Coronary artery (tissue), 2 donors: Measurements from ENCODE around the gene AZGP1.
"Not testable (repeated sequence)": the region's sequence is repeated elsewhere in the genome, so short reads cannot be mapped to it uniquely, and the experiment has no call there.

Source experiments
- DNase-seq: peaks from one replicate; pipeline ENCODE4 v3.0.0-alpha.2; 2017; ENCODE audit warnings: low spot score
- H3K27ac ChIP-seq, 2 donors: fragments of 200-600 bp; sonication (generic); one replicate each; pipeline ENCODE4 v1.5.1; 2016 to 2019
- H3K4me3 ChIP-seq: fragments of 200-600 bp; sonication (generic); 2 replicates; pipeline ENCODE4 v1.5.1; 2016; ENCODE audit warnings: mild to moderate bottlenecking, moderate library complexity
- TF ChIP-seq, protein P1 (sequence below): fragments of 200-600 bp; sonication (generic); IDR thresholded peaks from one replicate; pipeline ENCODE4 v1.5.1; 2019; ENCODE audit warnings: antibody characterized with exemption

The AZGP1 gene

DNA sequence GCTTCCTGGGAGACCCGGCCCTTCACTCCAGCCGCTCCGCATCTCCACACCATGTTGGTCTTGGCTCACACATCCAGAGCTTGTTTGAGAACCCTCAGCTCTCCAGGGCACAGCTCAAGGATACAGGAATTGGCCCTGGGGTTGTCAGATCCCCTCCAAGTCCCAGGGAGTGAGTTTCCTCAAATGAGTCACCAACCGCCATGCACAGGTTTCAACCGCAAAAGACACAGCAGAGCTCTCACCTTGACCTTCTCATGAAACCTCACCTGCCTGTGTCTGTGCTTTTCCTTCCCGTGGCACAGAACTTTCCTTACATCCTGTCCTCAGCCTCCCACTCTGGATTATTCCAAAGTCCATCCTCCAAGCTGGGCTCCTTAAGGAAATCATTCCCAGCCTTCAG is 20.6 kb downstream of the AZGP1 start:
- TF ChIP-seq, protein P1, sequence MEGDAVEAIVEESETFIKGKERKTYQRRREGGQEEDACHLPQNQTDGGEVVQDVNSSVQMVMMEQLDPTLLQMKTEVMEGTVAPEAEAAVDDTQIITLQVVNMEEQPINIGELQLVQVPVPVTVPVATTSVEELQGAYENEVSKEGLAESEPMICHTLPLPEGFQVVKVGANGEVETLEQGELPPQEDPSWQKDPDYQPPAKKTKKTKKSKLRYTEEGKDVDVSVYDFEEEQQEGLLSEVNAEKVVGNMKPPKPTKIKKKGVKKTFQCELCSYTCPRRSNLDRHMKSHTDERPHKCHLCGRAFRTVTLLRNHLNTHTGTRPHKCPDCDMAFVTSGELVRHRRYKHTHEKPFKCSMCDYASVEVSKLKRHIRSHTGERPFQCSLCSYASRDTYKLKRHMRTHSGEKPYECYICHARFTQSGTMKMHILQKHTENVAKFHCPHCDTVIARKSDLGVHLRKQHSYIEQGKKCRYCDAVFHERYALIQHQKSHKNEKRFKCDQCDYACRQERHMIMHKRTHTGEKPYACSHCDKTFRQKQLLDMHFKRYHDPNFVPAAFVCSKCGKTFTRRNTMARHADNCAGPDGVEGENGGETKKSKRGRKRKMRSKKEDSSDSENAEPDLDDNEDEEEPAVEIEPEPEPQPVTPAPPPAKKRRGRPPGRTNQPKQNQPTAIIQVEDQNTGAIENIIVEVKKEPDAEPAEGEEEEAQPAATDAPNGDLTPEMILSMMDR, result no peak
- no peak overlapping the region for H3K4me3 ChIP-seq
- no peak overlapping the region for H3K27ac ChIP-seq
- DNase-seq, result no peak

DNA sequence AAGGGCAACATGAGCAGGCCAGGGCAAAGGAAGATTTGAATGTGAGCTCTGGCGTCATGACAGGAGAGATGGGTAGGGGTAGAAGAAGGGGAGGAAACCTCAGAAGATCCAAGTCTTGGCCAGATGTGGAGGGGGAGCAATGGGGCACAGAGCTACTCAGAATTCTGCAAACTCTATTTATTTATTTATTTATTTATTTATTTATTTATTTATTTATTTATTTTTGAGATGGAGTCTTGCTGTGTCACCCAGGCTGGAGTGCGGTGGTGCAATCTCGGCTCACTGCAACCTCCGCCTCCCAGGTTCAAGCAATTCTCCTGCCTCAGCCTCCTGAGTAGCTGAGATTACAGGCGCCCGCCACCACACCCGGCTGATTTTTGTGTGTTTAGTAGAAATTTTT is 21.2 kb downstream of the AZGP1 start:
- not testable (repeated sequence) for H3K27ac ChIP-seq, DNase-seq, H3K4me3 ChIP-seq

DNA sequence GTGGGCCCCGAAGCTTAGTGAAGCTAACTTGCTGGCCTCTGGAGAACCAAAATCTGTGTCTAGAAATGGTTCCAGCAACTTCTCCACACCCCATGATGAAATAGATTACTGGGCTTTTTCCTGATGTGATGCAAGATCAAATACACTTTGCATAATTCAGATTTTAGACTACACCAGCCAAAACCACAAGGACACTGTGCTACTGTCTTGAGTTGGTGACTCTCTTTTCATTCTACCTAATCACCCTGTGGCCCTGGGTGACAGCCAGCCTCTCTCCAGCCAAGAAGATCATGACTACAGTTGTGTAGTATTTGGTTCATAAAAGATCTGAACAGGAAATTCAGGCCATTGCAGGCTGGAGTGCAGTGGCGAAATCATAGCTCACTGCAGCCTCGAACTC is 22.2 kb downstream of the AZGP1 start:
- no peak for DNase-seq
- Histone ChIP-seq H3K4me3 (no peak overlapping the region), H3K27ac (no peak overlapping the region)
- TF ChIP-seq, protein P1, result no peak

DNA sequence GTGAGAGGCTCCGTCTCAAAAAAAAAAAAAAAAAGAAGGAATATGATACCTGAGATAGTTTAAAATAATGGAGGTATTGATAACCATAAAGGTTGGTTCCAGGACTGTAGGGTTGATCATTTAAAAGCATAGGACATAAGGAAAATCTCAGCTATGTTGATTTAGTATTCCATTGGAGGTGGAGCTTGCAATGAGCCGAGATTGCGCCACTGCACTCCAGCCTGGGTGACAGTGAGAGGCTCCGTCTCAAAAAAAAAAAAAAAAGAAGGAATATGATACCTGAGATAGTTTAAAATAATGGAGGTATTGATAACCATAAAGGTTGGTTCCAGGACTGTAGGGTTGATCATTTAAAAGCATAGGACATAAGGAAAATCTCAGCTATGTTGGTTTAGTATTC is 23.2 kb downstream of the AZGP1 start:
- H3K27ac ChIP-seq, DNase-seq, H3K4me3 ChIP-seq: not testable (repeated sequence)

DNA sequence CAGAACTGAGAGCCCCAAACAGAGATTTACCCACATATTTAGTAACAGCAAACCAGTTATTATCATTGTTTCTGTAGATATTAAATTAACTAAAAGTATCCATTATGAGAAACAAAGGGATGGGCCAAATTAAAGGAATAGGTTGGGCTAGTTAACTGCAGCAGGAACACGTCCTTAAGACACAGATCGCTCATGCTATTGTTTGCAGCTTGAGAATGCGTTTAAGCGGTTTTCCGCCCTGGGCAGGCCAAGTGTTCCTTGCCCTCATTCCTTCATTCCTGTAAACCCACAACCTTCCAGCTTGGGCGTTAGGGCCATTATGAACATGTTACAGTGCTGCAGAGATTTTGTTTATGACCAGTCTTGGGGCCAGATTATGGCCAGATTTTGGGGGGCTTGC is 25.0 kb downstream of the AZGP1 start:
- not testable (repeated sequence) for DNase-seq, H3K4me3 ChIP-seq, H3K27ac ChIP-seq

DNA sequence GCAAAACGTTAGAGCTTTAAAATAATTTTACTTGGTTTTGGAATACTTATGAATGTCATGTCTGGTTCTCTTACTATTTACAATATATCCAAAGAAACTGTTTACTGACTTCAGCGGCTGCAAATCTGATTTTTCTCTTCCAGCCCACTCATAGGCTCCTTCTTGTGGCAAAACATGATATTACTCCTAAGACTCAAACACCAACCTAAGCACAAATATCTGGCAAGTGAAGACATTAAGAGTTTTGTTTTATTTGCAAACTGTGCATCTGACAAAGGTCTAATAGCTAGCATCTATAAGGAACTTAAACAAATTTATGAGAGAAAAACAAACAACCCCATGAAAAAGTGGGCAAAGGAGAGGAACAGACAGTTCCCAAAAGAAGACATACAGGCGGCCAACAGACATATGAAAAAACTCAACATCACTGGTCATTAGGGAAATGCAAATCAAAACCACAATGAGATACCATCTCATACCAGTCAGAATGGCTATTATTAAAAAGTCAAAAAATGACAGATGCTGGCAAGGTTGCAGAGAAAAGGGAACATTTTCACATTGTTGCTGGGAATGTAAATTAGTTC is 26.1 kb downstream of the AZGP1 start:
- Histone ChIP-seq H3K27ac (no peak overlapping the region), H3K4me3 (no peak overlapping the region)
- no peak for DNase-seq
- TF ChIP-seq, protein P1, result no peak

DNA sequence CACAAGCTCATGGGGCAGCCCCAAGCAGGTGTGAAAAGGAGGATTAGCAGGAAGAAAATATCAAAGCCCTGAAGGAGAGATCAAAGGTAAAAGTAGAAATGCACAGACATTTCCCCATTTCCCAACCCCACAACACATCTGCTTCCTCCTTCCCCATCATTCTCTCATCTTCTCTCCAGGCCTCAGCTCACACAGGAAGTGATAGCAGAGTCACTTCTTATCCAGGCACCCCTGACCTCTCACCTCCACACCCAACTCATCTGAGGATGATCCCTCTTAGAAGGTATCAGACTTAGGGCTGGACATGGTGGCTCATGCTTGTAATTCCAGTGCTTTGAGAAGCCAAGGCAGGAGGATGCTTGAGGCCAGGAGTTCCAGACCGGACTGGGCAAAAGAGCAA is 28.2 kb downstream of the AZGP1 start:
- DNase-seq, result no peak
- Histone ChIP-seq H3K4me3 (no peak overlapping the region), H3K27ac (no peak overlapping the region)
- TF ChIP-seq, protein P1, result no peak

DNA sequence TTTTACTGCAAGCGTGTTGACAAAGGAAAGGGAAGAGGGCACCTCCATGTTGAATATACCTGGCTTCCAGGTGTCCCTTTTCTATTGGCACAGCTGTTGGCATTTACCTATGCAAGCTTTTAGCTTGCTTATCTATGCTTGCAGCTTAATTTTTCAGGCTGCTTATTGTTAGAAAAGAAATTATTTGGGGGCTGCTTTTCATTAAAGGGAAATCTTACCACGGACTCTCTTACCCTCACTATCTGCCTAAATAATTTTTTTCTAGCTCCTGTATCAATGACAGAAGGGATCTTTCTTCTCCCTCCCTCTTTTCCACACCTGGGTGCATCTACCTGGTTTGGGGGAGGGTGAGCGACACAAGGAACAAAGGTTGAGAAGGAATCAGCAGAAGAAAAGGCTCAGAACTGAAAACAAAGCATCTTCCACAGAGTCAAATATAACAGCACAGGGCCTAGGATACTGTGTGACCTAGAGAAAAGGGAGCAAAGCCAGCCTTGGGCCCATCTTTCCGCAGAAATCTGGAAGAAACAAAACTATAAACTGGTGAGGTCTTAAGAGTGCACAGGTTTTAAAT is 31.2 kb downstream of the AZGP1 start:
- Histone ChIP-seq H3K4me3 (no peak overlapping the region), H3K27ac (no peak overlapping the region)
- TF ChIP-seq, protein P1, result no peak
- no peak for DNase-seq
